Measurements from ENCODE around the gene UNC13C.

GRCh38 chr15:54560417-54560816 is 582.2 kb downstream of the UNC13C start:
- TF ChIP-seq CTCF (IDR thresholded peaks at IDR 0.05; ENCODE audit: low read depth, low read length, poor library complexity, severe bottlenecking) (no peak), EZH2phosphoT487 (IDR thresholded peaks at IDR 0.05; ENCODE audit: borderline replicate concordance, low read length) (no peak)
